Fibroblast of skin of left biceps (primary cell): Measurements from ENCODE around the gene LRR1.
"Not testable (repeated sequence)": the region's sequence is repeated elsewhere in the genome, so short reads cannot be mapped to it uniquely, and the experiment has no call there.

Experiments
- DNase-seq, 2 experiments: peaks; one replicate each; pipeline ENCODE4 v3.0.0-alpha.2; 2013; ENCODE audit warnings: low read depth in 2 of 2

The LRR1 gene

GRCh38 chr14:49585803-49586672 is 12.7 kb upstream of the LRR1 start, which contains the start of gene RPS29:
RPS29 (minus strand) TSS chr14:49586380; CDS start chr14:49586346, 34 bp downstream.
- peak; percentile 98 to 99 for DNase-seq

DNA sequence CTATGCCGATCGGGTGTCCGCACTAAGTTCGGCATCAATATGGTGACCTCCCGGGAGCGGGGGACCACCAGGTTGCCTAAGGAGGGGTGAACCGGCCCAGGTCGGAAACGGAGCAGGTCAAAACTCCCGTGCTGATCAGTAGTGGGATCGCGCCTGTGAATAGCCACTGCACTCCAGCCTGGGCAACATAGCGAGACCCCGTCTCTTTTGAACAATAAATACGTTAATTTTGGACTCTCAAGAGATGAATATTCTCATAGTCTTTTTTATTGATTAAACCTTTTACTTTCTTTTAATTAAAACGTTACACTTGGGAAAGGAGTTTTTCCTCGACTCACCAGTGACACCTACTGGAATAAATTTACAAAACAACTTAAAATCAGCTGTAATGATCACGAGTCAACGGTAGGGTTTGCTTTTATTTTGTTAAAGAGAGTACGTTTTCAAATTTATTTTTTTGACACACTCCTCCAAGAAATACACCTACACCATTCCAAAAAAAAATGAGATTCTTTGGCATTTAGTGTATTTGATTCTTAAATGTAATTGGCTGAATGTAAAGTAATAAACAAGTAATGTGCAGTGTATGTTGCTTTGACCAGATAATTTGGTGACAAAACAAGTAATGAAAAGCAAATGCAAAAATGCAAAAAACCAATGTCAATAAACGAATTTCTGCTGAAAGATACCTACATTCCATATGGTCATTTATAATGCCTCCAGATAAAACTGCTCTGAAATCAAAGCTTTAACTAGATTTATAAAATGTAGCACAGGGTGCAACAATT is 11.9 kb upstream of the LRR1 start:
- DNase-seq: peak; percentile 61 to 74

- no peak for DNase-seq
Measured at GRCh38 chr14:49589387-49589786, 9.4 kb upstream of the LRR1 start.

- peak in 1 of 2 experiments; percentile 24 for DNase-seq
Measured at GRCh38 chr14:49593016-49593415, 5.7 kb upstream of the LRR1 start.

- no peak for DNase-seq
Measured at GRCh38 chr14:49594347-49595091, 4.2 kb upstream of the LRR1 start.

DNA sequence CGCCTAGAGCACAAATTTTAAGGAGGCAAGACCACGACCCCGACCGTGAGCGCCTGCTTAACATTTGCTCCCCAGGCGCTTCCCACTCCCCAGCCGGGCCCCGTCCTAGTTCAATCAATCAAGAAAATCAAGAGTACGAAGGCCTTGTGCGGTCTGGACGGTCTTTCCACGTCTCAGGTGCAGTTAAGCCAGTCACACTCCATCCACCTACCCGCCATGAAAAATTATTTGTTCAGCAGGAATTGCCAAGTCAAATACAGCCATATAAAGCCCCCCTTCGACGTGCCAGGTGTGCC is 603 bp upstream of the LRR1 start:
- DNase-seq: no peak

DNA sequence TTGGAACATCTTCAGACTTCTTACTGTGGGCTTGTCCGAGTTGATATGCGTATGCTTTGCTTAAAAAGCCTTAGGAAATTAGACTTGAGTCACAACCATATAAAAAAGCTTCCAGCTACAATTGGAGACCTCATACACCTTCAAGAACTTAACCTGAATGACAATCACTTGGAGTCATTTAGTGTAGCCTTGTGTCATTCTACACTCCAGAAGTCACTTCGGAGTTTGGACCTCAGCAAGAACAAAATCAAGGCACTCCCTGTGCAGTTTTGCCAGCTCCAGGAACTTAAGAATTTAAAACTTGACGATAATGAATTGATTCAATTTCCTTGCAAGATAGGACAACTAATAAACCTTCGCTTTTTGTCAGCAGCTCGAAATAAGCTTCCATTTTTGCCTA is 8.8 kb downstream of the LRR1 start:
- DNase-seq: no peak

GRCh38 chr14:49612251-49612650 is 13.5 kb downstream of the LRR1 start:
- DNase-seq: no peak

DNA sequence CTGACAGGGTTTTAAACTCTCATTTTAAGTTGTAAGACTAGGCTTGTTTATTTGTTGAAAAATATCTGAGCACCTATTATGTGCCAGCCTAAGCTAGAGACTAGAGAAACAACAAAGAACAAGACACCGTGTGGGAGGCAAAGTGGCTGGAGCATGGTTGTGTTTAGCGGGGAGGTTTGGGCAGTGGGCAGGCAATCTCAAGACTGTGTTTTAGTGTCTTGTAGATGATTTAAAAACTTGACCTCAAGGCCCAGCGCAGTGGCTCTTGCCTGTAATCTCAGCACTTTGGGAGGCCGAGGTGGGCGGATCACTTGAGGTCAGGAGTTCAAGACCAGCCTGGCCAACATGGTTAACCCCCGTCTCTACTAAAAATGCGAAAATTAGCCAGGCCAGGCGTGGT is 13.9 kb downstream of the LRR1 start:
- DNase-seq: no peak

DNA sequence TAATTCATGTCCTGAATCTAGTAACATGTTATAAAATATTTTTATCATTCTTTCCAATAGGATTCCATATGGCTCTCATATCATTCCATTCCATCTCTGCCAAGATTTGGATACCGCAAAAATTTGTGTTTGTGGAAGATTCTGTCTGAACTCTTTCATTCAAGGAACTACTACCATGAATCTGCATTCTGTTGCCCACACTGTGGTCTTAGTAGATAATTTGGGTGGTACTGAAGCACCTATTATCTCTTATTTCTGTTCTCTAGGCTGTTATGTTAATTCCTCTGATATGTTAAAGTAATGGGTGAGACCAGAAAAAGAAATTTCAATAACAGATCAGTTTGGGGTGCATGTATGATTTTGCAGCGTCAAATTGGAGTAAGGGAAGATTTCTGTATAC is 15.5 kb downstream of the LRR1 start:
- DNase-seq: no peak

DNA sequence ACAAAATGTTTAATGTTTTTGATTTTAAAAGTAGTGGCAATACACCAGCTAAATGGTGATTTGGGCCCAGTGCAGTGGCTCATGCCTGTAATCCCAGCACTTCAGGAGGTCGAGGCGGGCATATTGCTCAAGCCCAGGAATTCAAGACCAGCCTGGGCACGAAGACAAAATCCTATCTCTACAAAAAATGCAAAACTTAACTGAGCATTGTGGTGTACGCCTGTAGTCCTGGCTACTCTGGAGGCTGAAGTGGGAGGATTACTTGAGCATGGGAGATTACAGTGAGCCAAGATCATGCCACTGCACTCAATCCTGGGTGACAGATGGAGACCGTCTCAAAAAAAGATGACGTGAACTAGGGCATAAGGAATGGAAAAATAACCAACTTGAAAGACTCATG is 17.0 kb downstream of the LRR1 start:
- DNase-seq: no peak

- no peak for DNase-seq
Measured at GRCh38 chr14:49617852-49618519, 19.2 kb downstream of the LRR1 start.

DNA sequence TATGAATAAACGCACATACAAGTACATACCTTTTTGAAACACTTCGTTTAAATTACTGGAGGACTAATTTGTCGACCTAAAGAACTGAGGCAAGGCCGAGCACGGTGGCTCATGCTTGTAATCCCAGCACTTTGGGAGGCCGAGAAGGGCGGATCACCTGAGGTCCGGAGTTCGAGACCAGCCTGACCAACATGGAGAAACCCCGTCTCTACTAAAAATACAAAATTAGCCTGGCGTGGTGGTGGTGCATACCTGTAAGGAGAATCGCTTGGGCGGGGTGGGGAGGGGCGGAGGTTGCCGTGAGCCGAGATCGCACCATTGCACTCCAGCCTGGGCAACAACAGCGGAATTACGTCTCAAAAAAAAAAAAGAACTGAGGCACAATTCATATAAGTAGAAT is 20.5 kb downstream of the LRR1 start:
- not testable (repeated sequence) for DNase-seq

DNA sequence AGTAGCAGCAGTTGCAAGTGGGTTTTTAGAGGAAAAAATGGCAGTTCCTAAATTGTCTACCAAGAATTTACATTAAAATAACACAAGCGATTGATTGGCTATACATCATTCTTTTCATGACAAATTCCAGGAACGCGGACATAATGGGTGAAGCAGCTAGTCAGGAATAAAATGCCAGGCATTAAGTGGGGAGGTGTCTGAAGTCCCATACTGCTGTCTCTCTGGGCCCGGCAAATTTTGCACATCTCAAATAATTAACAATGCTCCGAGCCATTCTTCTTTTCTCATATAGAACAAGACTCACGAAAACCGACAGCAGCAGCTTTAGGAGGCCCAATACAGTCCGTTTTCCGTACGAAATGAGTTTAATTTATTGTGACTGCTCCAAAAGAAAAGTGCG is 21.0 kb downstream of the LRR1 start:
- DNase-seq: no peak

DNA sequence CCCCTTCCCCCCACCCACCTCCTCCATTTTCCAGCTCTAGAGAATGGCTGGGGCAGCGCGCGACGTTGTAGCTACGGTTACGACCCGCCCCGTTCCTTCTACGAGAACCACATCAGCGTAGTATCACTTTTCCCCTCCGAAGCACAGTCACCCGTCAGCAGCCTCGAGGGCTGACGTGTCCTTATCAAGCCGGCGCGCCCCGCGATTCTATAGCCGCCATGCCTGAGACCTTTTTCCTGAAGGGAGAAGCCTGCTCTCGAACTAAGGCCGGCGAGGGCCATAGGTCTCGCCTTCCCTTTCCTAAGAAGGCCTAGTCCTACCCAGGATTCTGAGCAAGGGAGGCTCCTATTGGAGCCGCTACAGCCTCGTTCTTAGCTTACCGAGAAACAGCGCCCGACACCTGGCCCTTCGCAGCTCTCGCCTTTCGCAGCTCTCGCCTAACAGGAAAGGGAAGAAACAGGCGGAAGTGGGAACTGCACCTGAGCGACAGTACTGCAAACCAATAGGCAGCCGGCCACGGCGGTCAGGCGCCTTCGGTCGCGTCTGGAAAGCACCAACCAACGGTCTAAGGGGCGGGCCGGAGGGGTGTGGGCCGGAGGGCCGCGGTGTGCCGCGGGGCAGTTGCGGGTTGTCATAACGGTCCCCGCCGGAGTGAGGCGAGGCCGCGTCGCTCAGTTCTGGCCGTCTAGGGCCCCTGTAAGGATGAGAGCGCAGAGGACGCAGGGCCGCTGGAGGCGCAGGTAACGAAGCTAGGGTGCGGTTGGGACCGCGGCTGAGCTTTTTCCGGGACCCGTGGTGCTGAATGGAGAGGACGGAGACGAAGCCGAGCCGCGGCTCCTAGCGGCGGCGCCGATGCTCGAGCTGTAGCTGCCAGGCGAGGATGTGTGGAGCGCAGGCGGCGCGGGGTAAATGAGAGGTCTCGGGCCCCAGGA is 21.7 kb downstream of the LRR1 start, which contains the start of the genes MGAT2 and RPL36AL:
Gene MGAT2, plus strand, starts transcription at position 618 of the 932 bp plus-strand sequence. CDS start 470 bp downstream, outside the sequence.
Gene RPL36AL, minus strand, starts transcription at position 445 of the 932 bp plus-strand sequence. CDS start 1,522 bp downstream, outside the sequence.
- DNase-seq: peak; percentile 96 to 97

DNA sequence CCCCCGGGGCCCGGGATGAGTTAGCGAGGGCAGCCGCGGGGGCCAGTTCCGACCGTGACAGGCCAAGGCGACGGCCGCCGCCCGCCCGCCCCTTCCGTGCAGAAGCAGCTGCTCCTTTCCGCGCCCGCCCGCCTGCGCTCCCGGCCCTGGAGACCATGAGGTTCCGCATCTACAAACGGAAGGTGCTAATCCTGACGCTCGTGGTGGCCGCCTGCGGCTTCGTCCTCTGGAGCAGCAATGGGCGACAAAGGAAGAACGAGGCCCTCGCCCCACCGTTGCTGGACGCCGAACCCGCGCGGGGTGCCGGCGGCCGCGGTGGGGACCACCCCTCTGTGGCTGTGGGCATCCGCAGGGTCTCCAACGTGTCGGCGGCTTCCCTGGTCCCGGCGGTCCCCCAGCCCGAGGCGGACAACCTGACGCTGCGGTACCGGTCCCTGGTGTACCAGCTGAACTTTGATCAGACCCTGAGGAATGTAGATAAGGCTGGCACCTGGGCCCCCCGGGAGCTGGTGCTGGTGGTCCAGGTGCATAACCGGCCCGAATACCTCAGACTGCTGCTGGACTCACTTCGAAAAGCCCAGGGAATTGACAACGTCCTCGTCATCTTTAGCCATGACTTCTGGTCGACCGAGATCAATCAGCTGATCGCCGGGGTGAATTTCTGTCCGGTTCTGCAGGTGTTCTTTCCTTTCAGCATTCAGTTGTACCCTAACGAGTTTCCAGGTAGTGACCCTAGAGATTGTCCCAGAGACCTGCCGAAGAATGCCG is 22.6 kb downstream of the LRR1 start:
- DNase-seq: no peak

- no peak for DNase-seq
Measured at GRCh38 chr14:49622022-49622607, 23.4 kb downstream of the LRR1 start.

- no peak for DNase-seq
Measured at GRCh38 chr14:49623387-49623786, 24.6 kb downstream of the LRR1 start.
